Stimulated activated CD4-positive, alpha-beta T cell treated with anti-CD3 and anti-CD28 coated beads, TNF-alpha, amount 100 ng/mL, for 24 hours (primary cell): ENCODE results near the gene SLC27A4.

Experiments used
- DNase-seq, 3 experiments: peaks; one replicate each; pipeline ENCODE4 v3.0.0-alpha.2; 2020; ENCODE audit warnings: low read depth in 3 of 3

SLC27A4 gene

GRCh38 chr9:128365525-128365924 is 25.2 kb downstream of the SLC27A4 start:
- DNase-seq = no peak

DNA sequence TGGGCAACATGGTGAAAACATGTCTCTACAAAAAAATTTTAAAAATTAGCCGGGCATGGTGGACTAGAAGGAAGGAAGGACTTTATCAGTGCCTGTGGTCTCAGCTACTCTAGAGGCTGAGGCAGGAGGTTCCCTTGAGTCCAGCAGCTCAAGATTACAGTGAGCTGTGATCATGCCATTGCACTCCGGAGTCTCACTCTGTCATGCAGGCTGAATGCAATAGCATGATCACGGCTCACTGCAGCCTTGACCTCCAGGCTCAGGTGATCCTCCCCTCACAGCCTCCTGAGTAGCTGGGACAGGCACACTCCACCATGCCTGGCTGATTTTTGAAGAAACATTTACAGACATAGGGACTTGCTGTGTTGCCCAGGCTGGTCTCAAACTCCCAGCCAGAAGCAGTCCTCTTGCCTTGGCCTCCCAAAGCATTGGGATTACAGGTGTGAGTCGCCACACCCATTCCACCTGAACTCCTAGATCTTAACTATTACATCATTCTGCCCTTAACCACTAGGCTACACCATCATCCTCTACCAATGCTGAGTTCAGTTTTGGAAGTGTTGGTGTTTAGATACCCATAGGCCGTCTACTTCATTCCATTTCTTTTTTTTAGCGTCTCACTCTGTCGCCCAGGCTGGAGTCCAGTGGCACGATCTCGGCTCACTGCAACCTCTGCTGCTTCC is 28.8 kb downstream of the SLC27A4 start:
- no peak for DNase-seq

DNA sequence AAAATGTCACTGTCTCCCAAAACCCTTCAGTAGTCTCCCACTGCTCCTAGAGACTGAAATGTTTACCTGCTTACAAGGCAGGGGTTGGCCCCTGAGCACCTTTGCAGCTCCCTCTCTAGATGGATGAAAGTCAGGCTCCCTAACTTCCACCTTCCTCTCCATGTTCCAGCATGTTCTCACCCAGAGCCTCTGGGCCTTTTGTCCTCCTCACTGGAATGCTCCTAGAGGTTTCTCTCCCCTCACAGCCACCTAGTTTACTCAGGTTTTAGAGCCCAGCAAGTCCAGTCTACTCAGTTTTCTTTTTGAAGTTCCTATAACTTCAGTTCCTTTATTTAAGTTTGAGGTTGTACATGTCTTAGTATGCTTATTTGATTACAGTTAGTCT is 30.0 kb downstream of the SLC27A4 start:
- DNase-seq = no peak

GRCh38 chr9:128370752-128371629 is 30.7 kb downstream of the SLC27A4 start, which contains the start of gene URM1:
Gene URM1 (plus strand): TSS chr9:128371374. CDS start chr9:128371381, 7 bp downstream.
- peak; percentile 91 to 96 (median 95) for DNase-seq

GRCh38 chr9:128371630-128372117 is 31.3 kb downstream of the SLC27A4 start:
- DNase-seq = no peak

GRCh38 chr9:128372188-128372641 is 31.9 kb downstream of the SLC27A4 start:
- no peak for DNase-seq

DNA sequence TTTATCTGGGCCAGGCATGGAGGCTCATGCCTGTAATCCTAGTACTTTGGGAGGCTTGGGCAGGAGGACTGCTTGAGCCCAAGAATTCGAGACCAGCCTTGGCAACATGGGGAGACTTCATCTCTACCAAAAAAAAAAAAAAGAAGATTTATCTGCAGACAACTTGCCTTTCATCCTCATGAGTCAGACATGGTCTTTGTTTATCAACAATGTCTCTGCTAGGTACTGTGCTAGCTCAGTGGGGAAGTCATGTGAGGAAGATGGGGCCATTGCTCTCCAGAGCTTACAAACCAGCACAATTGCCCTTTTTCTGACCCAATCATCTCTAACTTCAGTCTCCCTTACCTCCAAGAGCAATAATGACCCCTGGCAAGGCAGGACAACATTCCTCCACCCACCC is 32.5 kb downstream of the SLC27A4 start:
- no peak for DNase-seq

DNA sequence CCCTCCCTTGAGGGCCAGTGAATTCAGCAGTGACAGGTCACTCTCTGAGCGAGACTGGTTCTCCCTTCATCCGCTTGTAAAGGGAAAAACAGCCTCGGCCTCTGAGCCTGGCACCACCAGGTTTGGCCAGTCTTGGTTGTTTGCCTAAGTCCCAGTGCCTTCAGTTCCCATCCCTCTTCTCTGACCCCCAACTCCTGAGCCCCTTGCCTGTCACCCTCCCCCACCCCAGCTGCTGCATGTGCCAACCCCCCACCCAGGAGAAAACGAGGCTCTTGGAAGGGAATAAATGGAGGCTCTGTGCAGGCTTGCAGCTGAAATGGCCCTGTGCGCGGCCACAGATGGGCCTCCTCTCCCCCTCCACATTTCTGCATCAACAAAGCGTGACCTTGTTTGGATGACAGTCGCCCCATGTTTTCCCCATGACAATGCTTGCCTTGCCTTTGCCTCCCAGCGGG is 33.9 kb downstream of the SLC27A4 start:
- no peak for DNase-seq

DNA sequence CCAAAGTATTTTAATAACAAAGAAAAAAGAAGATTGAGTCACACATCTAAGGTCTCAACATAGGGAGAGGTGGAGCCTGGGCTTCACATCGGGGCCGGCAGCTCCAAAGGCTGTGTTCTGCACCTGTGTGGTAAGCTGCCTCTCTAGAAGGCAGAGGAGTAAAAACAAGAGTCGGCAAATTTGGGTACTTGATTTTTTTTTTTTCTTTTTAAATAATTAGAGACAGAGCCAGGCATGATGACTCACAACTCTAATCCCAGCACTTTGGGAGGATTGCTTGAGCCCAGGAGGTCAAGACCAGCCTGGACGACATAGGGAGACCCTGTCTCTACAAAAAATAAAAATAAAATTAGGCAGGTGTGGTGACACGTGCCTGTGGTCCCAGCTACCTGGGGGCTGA is 35.5 kb downstream of the SLC27A4 start:
- DNase-seq = no peak

GRCh38 chr9:128382261-128382660 is 41.9 kb downstream of the SLC27A4 start:
- no peak for DNase-seq

DNA sequence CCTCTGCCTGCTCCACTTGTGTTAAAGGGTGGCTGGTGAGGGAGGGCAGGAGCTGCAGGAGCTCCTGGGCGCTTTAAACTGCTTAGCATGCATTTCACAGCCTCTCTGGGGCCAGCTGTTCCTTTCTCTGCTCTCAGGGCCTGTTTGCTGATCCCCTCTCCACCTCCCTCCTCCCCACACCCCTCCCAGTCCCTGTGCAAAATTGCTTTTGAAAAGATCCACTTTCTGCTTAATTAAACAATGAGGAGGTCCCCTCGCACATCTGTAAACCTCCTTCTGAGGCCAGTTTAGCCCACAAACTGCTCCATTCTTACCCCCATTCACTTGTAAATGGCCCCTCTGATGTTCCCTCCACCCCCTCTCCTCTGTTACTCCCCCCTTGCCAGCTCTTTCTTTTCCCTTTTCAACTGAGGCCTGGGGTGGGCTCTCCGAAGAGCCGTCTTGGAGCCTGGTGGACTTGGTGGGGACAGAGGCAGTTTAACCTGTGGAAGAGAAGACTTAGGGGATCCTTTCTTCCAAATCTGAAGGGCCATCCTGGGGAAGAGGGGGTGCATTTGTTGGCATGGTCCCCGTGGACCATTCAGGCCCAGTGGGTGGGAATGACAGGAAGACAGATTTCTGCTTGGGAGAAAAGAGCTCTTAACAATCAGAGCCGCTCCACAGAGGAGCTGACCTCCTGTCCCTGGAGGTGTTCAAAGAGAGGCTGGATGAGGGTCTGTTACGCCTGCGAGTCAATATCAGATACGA is 42.9 kb downstream of the SLC27A4 start:
- DNase-seq = no peak

- DNase-seq = no peak
Measured at GRCh38 chr9:128383791-128384190, 43.5 kb downstream of the SLC27A4 start.

DNA sequence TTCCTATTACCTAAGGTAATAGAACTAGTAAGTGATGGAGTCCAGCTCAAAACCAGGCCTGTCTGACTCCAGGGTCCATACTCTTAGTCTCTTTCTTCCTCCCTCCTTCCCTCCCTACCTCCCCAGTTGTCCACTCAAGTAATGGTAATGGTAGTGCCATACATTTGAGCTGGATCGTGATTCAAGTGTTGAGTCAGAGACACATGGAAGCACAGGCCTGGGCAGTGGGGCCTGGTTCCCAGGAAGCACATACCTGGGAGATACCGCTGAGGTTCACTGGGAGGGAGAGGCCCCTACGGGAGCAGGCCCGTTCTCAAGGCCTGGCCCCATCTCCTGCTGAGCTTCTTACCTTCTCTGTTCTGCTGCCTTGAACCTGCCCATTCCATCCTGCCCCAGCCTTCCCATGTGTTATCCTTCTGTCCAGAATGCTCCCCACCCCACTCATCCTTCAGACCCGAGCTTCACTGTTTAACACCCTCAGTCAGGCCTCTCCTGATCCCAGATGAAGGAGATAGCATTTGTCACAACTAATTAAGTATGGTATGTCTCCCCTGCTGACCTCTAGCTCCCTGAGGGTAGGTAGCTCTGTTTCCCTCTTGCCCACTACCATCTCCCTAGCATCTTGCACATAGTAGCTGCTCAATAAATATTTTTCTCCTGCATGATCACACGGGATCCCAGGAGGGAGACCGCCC is 44.6 kb downstream of the SLC27A4 start:
- DNase-seq = no peak

DNA sequence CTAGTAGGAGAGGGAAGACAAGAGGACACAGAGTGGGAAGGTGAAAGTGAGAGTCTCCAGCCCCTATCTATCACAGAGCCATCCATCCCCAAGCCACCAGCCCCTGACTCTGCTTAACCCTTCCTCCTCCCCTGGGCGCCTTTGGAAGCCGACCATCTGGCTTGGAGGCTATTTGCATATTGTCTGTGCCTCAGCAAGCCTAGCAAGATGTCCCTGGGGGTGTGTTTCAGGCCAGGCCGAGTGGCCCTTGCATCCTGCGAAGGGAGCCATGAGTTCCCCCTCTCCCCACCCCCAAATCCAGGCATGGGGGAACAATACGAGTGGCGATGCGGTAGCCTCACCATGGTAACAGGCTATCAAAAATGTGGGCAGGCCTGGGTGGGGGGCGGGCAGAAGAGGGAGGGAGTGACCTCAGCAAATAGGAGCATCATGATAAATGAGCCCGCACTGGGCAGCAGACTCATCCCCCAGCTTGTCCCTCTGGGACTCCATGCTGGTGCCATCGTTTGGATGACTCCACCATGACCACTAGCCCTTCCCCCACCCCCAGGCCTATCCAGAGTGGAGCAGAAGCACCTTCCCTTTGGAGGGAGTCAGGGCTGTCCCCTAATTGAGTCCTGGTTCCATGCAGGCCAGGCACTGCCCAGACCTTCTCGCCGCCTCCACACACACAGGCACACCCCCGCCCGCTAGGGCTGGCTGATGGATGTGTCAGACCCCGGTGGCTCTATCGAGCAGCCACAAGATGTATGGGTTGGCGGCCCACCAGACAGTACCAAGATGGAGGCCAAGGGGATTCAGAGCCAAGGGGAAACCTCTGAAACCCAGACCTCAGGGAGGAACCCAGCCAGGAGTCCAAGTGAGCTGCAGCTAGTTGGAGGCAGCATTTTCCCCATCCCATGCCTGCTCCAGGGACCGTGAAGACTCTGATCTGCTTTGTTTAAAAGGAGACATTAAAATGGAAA is 45.5 kb downstream of the SLC27A4 start:
- no peak for DNase-seq

GRCh38 chr9:128388150-128388549 is 47.8 kb downstream of the SLC27A4 start:
- DNase-seq = no peak

DNA sequence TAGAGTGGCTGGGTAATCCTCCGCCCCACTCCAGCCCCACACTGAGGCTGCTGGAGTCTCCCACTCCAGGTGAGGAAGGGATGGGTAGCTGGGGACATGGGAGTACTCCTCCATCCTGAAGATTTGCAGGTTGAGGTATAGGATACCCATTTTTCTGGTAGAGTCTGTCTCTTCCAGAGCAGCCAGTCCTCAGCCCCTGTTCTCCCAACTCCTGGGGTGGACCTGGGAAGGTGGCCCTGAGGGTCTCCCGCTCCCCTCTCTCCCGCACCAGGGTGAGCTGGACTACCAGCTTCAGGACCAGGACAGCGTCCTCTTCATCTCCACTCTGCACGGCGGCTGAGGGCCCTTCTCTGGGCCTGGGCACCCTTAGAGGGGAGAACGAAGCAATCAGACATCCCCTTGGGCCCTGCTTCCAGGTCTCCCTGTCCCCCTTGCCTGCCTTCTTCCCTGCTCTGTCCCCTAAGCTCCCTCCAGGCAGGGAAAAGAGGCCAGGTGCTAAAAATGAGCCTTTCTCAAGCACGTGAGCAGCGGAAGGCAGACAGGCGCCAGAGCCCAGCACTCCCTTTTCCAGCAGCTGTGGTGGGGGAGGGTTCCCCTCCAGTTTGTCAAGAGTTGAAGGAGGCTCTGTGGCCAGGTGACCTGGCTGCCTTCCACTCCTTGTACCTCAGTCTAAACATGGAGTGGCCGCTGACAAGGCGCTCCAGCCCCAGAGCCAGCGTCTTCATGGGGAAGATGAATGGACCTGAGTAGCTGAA is 49.2 kb downstream of the SLC27A4 start:
- DNase-seq = no peak

GRCh38 chr9:128390150-128390812 is 50.0 kb downstream of the SLC27A4 start:
- no peak for DNase-seq

- no peak for DNase-seq
Measured at GRCh38 chr9:128390813-128391711, 50.7 kb downstream of the SLC27A4 start.
